Suprapubic skin (tissue), 4 donors: ENCODE data around the gene USP10.

Source experiments
- EP300 ChIP-seq: sonication (generic); formaldehyde crosslinking; IDR thresholded peaks from one replicate; pipeline ENCODE4 v1.6.1; 2017; ENCODE audit warnings: antibody characterized with exemption
- POLR2AphosphoS5 ChIP-seq, 3 donors: sonication (generic); formaldehyde crosslinking; IDR thresholded peaks; one replicate each; pipeline ENCODE4 v1.6.1; 2017; ENCODE audit warnings: antibody characterized with exemption in 3 of 3
- TF ChIP-seq, protein P1 (sequence below), 2 donors: fragments of 200-600 bp in 1 of 2; fragments of 450-650 bp in 1 of 2; sonication (generic) in 1 of 2; IDR thresholded peaks; one replicate each; pipeline ENCODE4 v1.5.1; 2016 to 2019; ENCODE audit warnings: antibody characterized with exemption in 2 of 2, mild to moderate bottlenecking in 1 of 2, moderate library complexity in 1 of 2

DNA sequence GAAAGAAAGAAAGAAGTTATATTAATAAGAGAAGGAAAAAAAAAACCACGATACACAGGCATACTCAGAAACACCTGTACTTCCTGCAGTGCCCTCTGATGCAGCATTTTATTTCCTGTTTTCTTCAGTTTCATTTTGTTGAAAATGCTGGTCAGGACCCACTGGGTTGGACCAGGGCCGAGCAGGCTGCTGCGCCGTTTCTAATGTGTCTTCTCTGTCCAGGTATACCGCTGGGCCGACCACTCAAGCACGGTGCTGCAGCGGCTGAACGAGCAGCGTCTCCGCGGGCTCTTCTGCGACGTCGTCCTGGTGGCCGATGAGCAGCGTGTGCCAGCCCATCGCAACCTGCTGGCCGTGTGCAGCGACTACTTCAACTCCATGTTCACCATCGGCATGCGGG, 43.2 kb upstream of the USP10 start:
- TF ChIP-seq, protein P1, sequence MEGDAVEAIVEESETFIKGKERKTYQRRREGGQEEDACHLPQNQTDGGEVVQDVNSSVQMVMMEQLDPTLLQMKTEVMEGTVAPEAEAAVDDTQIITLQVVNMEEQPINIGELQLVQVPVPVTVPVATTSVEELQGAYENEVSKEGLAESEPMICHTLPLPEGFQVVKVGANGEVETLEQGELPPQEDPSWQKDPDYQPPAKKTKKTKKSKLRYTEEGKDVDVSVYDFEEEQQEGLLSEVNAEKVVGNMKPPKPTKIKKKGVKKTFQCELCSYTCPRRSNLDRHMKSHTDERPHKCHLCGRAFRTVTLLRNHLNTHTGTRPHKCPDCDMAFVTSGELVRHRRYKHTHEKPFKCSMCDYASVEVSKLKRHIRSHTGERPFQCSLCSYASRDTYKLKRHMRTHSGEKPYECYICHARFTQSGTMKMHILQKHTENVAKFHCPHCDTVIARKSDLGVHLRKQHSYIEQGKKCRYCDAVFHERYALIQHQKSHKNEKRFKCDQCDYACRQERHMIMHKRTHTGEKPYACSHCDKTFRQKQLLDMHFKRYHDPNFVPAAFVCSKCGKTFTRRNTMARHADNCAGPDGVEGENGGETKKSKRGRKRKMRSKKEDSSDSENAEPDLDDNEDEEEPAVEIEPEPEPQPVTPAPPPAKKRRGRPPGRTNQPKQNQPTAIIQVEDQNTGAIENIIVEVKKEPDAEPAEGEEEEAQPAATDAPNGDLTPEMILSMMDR (IDR thresholded peaks at IDR 0.05) = no peak
- TF ChIP-seq POLR2AphosphoS5 (IDR thresholded peaks at IDR 0.05) (no peak), EP300 (no peak)
